Measurements from ENCODE around the gene RNU6-1. TPM values are rescaled to one million over a fixed set of nuclear protein-coding genes. Genes with fewer than 3 reads are reported as not detected.

The RNU6-1 gene
- total RNA-seq, 1 donor from 2014 or later: not detected

DNA sequence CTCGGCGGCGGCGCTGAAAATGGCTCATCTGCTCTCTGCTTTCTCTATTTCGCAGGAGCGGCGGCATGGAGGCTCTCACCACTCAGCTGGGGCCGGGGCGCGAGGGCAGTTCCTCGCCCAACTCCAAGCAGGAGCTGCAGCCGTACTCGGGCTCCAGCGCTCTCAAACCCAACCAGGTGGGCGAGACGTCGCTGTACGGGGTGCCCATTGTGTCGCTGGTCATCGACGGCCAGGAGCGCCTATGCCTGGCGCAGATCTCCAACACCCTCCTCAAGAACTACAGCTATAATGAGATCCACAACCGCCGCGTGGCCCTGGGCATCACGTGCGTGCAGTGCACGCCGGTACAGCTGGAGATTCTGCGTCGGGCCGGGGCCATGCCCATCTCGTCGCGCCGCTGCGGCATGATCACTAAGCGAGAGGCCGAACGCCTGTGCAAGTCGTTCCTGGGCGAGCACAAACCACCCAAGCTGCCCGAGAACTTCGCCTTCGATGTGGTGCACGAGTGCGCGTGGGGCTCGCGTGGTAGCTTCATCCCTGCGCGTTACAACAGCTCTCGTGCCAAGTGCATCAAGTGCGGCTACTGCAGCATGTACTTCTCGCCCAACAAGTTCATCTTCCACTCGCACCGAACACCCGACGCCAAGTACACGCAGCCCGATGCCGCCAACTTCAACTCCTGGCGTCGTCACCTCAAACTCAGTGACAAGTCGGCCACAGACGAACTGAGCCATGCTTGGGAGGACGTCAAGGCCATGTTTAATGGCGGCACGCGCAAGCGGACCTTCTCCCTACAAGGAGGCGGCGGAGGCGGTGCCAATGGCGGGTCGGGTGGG, 13.7 kb downstream of the RNU6-1 start:
- Mint-ChIP-seq H3K4me1 (peaks cover 31% of the 10 kb centered on the region), H3K9me3 (peaks cover 3% of the 10 kb centered on the region), H3K27ac (peak overlapping the region; percentile 85), H3K36me3 (ENCODE audit: low read depth) (peaks cover 14% of the 10 kb centered on the region), H3K27me3 (peaks cover 73% of the 10 kb centered on the region), H3K4me3 (peak overlapping the region; percentile 40)
- peak; percentile 70 for DNase-seq
- intact Hi-C loops (cut with micrococcal nuclease): no loop called here

DNA sequence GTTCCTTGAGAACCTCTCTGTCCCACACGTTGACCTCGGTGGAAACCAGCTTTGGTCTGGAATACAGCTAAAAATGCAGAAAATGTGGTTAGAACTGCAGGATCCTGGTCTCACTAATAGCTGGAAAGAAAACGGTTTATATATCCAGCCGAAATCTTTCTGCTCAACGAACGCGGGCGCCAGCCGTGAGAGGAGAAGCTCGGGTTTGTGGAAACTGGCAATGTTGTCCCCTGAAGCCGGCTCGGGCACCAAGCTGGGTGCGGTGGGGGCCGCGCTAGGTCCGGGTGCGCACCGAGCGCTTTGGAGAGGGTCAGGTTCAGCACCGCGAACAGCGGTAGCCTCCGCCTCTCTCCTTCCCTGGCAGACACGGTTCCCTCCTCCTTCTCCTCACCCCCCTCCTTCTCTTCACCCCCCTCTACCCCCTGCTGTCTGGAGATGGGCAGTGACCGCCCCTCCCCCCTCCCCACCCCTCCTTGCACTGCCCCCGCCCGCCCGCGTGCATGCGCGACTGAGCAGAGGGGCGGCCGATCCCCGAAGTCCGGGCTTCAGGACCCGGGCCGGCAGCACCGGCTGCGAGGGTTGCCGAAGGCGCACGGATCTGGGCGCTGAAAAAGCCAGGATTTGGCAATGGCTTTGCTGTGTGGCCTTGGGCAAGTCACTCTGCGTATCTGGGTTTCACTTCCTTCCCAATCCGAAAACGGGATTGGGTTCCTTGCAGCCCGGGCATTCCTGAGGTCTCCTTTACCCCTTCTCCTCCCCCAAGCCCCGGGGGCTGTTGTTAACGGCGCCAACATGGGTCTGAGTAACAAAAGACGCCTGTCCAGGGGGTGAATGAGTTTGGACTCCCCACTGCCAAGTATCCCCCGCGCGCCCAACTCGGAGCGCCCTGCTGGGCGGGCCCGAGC, 14.6 kb downstream of the RNU6-1 start, which contains the start of gene SKOR1:
TSS of gene SKOR1 (plus strand) at position 534 of the 905 bp plus-strand sequence. CDS start at position 628, 94 bp downstream.
- DNase-seq: peak; percentile 72
- H3K27ac Mint-ChIP-seq: peak within 1 kb of the TSS; percentile 85

DNA sequence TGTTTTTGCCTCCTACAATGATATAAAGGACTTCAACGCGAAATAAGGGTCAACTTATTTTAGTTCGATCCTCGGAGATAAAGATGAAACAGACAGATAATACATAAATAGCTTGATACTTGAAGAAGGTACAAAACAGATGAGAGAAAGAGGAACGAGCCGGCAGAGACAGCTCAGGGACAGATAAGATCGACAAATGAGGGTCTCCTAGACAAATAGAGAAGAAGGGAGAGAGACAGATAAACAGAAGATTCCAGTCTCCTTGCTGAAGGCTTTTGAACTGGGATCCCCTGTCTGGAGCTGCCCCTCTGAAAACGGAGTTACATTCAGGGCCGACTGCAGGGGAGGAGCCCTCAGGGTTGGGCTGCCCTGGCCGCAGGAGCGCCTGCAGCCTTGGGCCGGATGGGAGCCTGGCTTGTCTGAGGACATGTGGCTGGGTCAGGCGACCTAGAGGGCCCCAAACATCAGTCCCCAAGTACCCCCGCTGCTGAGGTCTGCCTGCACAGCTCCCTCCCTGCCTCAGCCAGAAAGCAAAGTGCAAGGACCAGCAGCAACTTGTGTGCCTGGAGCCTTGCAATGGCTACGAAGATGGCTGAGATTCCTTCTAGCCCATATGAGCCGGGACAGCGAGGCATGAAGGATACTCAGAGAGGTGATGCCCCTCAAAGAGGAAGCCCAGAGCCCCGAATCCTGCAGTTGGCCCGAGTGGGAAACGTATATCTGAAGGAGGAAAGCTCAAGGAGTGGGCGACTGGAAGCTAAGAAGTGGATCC, 15.5 kb downstream of the RNU6-1 start:
- DNase-seq: no peak
- Mint-ChIP-seq H3K27ac (peak overlapping the region; percentile 64), H3K4me1 (peaks cover 29% of the 10 kb centered on the region), H3K36me3 (ENCODE audit: low read depth) (peaks cover 14% of the 10 kb centered on the region), H3K27me3 (peaks cover 75% of the 10 kb centered on the region), H3K4me3 (peak overlapping the region; percentile 64), H3K9me3 (peaks cover 3% of the 10 kb centered on the region)
- intact Hi-C loops (cut with micrococcal nuclease): loop anchor here (5.0 kb wide), 1 partner anchor 282 kb away; the partner anchor contains the start of gene MAP2K5

More for the DNA sequence above, 14.6 kb downstream of the RNU6-1 start, which contains the start of gene SKOR1:
- Mint-ChIP-seq H3K4me3 (peak within 1 kb of the TSS; percentile 40), H3K27me3 (peaks cover 73% of the 10 kb centered on the region), H3K36me3 (ENCODE audit: low read depth) (peaks cover 14% of the 10 kb centered on the region), H3K9me3 (peaks cover 3% of the 10 kb centered on the region), H3K4me1 (peaks cover 29% of the 10 kb centered on the region)
- intact Hi-C loops (cut with micrococcal nuclease): loop anchor here (5.0 kb wide), 1 partner anchor 283 kb away; the partner anchor contains the start of gene MAP2K5

DNA sequence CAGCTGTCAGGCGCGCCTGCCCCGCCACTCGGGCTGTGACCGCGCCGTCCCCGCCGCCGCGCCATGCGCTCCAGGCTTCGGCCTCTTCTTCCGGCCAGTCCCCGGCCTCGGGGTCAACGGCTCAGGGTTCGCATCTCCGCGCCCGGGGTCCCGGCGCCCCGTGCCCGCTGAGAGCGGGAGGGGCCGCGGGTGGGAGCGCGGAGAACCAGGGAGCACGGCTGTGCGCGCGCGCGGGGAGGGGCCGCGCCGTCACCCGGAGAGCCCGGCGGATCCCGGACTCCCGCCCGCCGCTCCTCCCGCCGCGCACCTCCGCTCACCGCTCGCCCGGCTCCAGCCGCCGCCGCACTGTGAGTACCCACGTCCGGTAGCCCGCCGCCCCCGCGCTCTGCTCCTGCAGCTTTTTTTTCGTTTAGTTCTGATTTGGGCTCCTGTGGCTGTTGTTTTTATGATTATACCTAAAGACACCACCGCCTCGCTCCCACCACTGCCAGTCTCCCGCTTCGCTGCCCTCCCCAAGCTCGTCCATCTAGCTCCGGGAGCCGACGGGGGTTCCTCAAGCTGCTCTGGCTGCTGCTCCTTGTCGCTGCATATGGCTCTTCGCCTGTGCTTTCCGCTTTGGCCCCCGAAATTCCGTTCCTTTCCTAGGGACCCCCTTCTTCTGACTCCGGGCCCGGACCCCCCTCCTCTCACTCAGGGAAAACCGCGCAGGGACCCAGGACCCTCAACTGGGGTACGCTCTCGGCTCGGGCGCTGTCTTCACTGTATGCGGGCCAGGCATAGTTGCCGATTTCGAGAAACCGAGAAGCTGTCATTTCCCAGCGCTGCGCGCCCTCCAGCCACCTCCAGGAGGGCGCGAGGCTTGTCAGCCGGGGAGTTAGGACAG, 16.3 kb downstream of the RNU6-1 start:
- Mint-ChIP-seq H3K27me3 (peaks cover 72% of the 10 kb centered on the region), H3K27ac (peak overlapping the region; percentile 64), H3K9me3 (peaks cover 3% of the 10 kb centered on the region), H3K36me3 (ENCODE audit: low read depth) (peaks cover 14% of the 10 kb centered on the region), H3K4me3 (peak overlapping the region; percentile 64), H3K4me1 (peaks cover 25% of the 10 kb centered on the region)
- intact Hi-C loops (cut with micrococcal nuclease): loop anchor here (5.0 kb wide), 1 partner anchor 281 kb away; the partner anchor contains the start of gene MAP2K5
- no peak for DNase-seq

DNA sequence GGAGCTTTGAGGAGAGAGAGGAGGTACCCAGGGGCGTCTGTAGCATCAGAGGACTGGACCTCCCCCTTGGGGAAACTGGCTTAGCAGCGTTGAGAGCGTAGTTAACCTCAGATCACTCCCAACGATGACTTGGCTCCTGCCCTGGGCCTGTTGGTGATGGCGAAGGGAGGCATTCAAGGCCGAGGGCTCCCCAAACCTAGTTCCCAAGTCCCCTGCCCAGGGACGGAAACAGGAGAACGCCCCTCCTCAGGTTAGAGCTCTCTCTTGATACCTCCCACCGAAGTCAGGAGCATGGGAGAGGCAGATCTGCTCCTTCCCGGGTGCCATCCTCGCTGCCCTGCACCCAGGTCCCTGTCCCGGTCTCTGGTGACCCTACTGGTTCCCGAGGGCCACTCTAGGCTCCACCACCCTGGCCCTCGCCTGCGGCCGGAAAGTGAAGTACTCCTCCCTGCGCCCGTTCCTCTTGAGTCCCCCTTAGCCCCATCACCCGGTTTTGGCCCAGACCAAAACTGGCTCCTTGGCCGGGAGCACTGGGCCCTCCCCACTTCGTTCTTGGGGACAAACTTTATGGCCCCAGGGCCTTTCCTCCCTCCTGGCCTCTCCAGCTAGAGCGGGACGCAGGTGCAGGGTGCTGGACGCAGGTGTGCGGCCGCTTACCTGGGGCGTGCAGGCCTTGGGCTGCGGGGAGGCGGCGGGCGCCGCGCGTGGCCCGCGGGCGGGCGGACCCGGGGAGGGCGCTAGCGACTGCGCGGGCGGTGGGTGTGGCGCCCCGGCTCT, 17.1 kb downstream of the RNU6-1 start:
- Mint-ChIP-seq H3K36me3 (ENCODE audit: low read depth) (peaks cover 12% of the 10 kb centered on the region), H3K4me1 (peaks cover 23% of the 10 kb centered on the region), H3K27ac (peak overlapping the region; percentile 60), H3K9me3 (peaks cover 3% of the 10 kb centered on the region), H3K27me3 (peaks cover 76% of the 10 kb centered on the region), H3K4me3 (peak overlapping the region; percentile 40)
- intact Hi-C loops (cut with micrococcal nuclease): loop anchor here (5.0 kb wide), 1 partner anchor 280 kb away; the partner anchor contains the start of gene MAP2K5
- DNase-seq: no peak

DNA sequence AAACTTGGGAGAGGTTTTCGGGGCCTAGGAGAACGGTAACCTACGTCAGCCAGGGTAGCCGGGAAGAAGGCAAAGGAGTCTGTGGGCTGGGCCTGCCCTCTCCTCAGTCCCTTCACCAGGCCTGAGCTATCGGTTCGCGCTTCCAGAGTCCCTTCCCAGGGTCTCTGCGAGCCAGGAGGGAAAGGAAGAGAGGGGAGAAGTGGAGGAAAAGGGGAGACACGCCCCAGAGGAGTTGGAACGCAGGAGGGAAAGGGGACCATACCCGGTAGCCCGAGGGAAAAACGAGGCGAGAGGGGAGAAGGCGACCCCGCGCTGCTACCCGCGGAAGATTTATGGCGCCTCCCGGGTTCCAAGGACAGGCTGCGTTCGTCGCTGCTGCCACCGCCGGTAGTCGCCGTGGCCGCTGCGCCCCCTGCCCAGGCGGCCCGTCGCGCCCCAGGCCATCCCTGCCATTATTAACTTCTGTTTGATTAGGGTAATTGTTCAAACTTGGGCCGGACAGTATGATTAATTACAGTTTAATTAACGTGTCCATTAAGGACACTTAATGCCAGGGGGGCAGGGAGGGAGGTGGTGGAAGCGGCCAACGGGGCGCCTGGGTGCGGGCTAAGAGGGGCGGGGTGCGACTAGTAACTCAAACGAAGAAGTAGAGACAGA, 17.9 kb downstream of the RNU6-1 start:
- peaks cover 23% of the 10 kb centered on the region for H3K4me1 Mint-ChIP-seq
- intact Hi-C loops (cut with micrococcal nuclease): loop anchor here (1.0 to 5.0 kb wide), 2 partner anchors 12 to 280 kb away; partner anchors contain the start of gene MAP2K5
- peaks cover 84% of the 10 kb centered on the region for H3K27me3 Mint-ChIP-seq
- H3K9me3 Mint-ChIP-seq: peaks cover 3% of the 10 kb centered on the region
- H3K4me3 Mint-ChIP-seq: peak overlapping the region; percentile 40
- peak overlapping the region; percentile 60 for H3K27ac Mint-ChIP-seq
- H3K36me3 Mint-ChIP-seq (ENCODE audit: low read depth): peaks cover 12% of the 10 kb centered on the region
- no peak for DNase-seq

DNA sequence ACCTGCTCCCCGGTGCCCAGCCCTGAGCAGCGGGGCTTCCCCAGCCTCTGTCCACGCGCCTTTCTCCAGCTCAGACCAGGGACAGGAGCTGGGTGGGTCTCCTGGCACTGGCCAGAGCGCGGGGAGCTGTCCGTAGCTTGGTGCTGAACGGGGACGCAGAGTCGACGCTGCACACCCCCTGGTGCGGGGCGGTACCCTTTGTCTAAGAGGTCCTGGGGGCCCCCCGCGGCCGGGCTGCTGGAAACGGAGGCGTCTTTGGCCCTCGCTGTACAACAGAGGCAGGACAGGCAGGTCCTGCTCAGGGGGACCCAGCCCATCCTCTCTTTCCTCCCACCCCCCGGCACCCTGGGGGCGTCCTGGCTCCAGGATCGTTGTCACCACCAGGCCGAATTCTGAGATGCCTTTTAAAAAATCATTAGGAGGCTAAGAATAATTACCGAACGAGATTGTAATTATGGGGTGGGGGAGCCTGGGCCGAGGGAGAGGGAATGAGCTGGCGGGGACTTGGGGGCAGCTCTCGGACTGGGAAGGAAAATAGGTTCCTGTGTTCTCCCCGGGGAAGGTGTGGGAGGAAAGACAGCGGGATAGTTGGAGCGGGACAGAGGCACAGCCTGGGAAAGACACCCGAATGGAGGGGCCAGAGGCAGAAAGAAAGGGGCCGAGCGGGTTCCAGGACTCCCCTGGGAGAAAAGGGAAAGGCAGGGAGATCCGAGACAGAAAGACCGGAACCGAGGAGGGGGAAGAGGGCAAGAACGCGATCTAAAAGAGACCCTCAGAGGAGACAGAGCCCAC, 18.7 kb downstream of the RNU6-1 start:
- Mint-ChIP-seq H3K4me3 (peak overlapping the region; percentile 15), H3K27me3 (peaks cover 85% of the 10 kb centered on the region), H3K9me3 (peaks cover 3% of the 10 kb centered on the region), H3K4me1 (peaks cover 20% of the 10 kb centered on the region), H3K27ac (peak overlapping the region; percentile 62), H3K36me3 (ENCODE audit: low read depth) (peaks cover 9% of the 10 kb centered on the region)
- intact Hi-C loops (cut with micrococcal nuclease): loop anchor here (1.0 to 5.0 kb wide), 2 partner anchors 13 to 279 kb away; partner anchors contain the start of gene MAP2K5
- peak; percentile 78 for DNase-seq

DNA sequence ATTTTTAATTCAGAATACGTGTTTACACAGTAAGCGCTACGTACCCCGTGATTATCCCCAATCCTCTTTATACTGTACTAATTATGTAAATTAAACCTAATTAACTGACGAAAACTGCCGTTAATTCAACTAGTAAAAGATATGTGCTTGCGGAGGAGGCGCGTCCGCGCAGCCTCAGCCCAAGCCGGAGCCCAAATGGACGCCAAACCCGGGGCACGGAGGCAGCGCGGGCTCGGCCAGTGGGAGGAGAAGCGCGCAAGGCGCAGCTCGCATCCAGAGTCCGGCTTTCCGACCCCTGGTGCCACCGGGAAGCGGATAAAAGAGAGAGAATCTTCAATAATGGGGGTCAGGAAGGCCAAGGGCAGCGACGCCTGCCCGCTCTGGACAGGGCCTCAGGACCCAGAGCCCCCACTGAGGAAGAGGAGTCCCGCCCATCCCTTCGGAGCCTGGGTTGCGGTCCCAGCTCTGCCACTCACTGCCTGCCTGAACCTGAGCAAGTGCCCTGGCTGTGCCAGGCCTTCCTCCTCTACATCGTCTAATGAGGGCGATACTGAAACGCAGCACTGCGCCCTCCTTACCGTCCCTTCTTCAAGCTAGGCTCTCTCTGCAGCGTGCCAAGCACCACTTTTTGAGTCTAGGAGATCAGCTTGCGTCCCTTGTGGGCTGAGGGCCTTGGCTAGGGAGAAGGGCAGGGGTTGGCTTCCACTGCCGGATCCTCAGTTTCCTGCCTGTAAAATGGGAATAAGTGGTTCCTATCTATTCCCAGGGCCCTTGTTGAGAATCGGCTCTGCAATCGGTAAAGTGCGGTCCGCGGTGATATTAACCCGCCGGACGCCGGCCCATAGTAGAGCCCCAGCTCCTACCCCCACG, 19.5 kb downstream of the RNU6-1 start:
- no peak for DNase-seq
- Mint-ChIP-seq H3K27me3 (peaks cover 77% of the 10 kb centered on the region), H3K27ac (peak overlapping the region; percentile 62), H3K4me3 (no peak overlapping the region), H3K9me3 (peaks cover 3% of the 10 kb centered on the region), H3K36me3 (ENCODE audit: low read depth) (peaks cover 6% of the 10 kb centered on the region), H3K4me1 (peaks cover 13% of the 10 kb centered on the region)
- intact Hi-C loops (cut with micrococcal nuclease): loop anchor here (5.0 kb wide), 1 partner anchor 278 kb away; the partner anchor contains the start of gene MAP2K5

DNA sequence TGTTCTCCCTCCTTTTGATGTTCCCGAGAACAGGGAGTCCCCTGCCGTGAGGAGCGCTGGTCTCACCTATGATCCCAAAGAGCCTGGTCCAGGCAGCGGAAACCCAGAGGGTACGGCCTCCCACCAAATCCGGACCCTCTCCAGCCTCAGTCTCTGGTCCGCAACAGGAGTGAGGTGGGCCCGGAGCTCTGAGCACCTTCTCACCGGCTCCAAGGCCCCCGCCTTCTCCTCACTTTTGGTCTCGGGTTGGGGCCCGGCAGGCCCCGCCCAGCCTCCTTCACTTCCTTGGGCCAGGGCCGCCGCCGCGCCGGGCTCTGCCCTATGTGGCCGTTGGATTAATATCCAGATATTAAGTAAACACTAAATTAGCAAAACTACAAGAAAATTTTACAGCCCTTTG, 20.2 kb downstream of the RNU6-1 start:
- peaks cover 3% of the 10 kb centered on the region for H3K9me3 Mint-ChIP-seq
- intact Hi-C loops (cut with micrococcal nuclease): loop anchor here (5.0 kb wide), 2 partner anchors 277 to 317 kb away; partner anchors contain the start of gene MAP2K5
- H3K36me3 Mint-ChIP-seq (ENCODE audit: low read depth): peaks cover 6% of the 10 kb centered on the region
- H3K27ac Mint-ChIP-seq: no peak overlapping the region
- peaks cover 13% of the 10 kb centered on the region for H3K4me1 Mint-ChIP-seq
- peaks cover 71% of the 10 kb centered on the region for H3K27me3 Mint-ChIP-seq
- no peak overlapping the region for H3K4me3 Mint-ChIP-seq
- DNase-seq: no peak

DNA sequence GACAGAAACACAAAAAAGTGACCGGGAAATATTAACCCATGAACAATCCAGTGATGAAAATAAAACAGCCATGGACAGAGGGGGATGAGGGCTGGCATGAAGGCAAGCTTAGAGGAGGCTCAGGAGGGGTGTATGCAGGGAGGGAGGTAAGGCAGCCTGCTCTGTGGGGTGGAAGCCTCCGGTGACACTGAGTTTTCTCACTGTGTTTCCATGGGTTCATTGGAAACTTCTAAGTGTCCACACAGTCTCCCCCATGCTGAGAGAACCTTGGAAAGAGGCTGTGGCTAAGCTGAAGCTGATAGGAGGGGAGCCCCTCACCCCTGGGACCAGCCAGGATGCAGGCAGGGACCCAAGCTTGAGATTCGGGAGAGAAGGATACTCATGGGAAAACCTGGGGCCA, 21.4 kb downstream of the RNU6-1 start:
- H3K36me3 Mint-ChIP-seq (ENCODE audit: low read depth): peaks cover 5% of the 10 kb centered on the region
- H3K4me3 Mint-ChIP-seq: no peak overlapping the region
- peaks cover 60% of the 10 kb centered on the region for H3K27me3 Mint-ChIP-seq
- H3K9me3 Mint-ChIP-seq: peaks cover 3% of the 10 kb centered on the region
- no peak for DNase-seq
- peaks cover 6% of the 10 kb centered on the region for H3K4me1 Mint-ChIP-seq
- intact Hi-C loops (cut with micrococcal nuclease): loop anchor here (5.0 kb wide), 1 partner anchor 316 kb away; no protein-coding TSS in a partner anchor
- no peak overlapping the region for H3K27ac Mint-ChIP-seq
